H1 (cell line): ENCODE measurements around the gene OXSR1. TPM values are rescaled to one million over a fixed set of nuclear protein-coding genes. Genes with fewer than 3 reads are reported as not detected.

Experiments used
- CTCF ChIA-PET: fragments of 300-600 bp; sonication (Branson Sonifier 250); formaldehyde crosslinking; loops from one replicate; lab custom pipeline; 2021; ENCODE audit not compliant: partially characterized antibody; lab: Charles Lee
- POLR2A ChIA-PET: fragments of 300-600 bp; sonication (Branson Sonifier 250); formaldehyde crosslinking; loops from one replicate; lab custom pipeline; 2021; ENCODE audit warnings: inconsistent platforms; ENCODE audit not compliant: partially characterized antibody; lab: Charles Lee
- DNase-seq, 2 experiments: peaks; one replicate each; pipeline versions ENCODE4 v3.0.0 to v3.0.0-alpha.2; 2010 to 2022; ENCODE audit warnings: low spot score in 2 of 2, low read depth in 1 of 2, mixed read lengths in 1 of 2
- FAIRE-seq: peaks from 2 replicates; lab custom pipeline; 2011; peaks lifted over from hg19 to GRCh38; lab: Jason Lieb, UNC
- H2AFZ ChIP-seq: 2 replicates; pipeline ENCODE4 v1.8.1; 2012; ENCODE audit warnings: low read length, inconsistent platforms
- H2AK5ac ChIP-seq: 2 replicates; pipeline ENCODE4 v1.6.1; 2013; ENCODE audit warnings: low read depth, low read length
- H2BK120ac ChIP-seq: replicated peaks from 2 replicates; pipeline ENCODE3; 2013; ENCODE audit warnings: low read depth, low read length, inconsistent platforms
- H2BK12ac ChIP-seq: 2 replicates; pipeline ENCODE4 v1.6.1; 2013; ENCODE audit warnings: low read depth, low read length
- H2BK15ac ChIP-seq: 2 replicates; pipeline ENCODE4 v1.6.1; 2013; ENCODE audit warnings: low read length
- H2BK20ac ChIP-seq: 2 replicates; pipeline ENCODE4 v1.6.1; 2013; ENCODE audit warnings: low read length
- H2BK5ac ChIP-seq: 2 replicates; pipeline ENCODE4 v1.6.1; 2013; ENCODE audit warnings: low read depth, low read length
- H3K14ac ChIP-seq: 2 replicates; pipeline ENCODE4 v1.6.1; 2013; ENCODE audit warnings: inconsistent platforms; ENCODE audit not compliant: insufficient read length
- H3K18ac ChIP-seq: 2 replicates; pipeline ENCODE4 v1.6.1; 2013; ENCODE audit warnings: low read length; ENCODE audit errors: extremely low read depth
- H3K23ac ChIP-seq: 2 replicates; pipeline ENCODE4 v1.6.1; 2013; ENCODE audit warnings: inconsistent platforms; ENCODE audit not compliant: insufficient read length
- H3K23me2 ChIP-seq: 2 replicates; pipeline ENCODE4 v1.6.1; 2013; ENCODE audit warnings: low read depth, low read length
- H3K27ac ChIP-seq: 2 replicates; pipeline ENCODE4 v1.6.1; 2011; ENCODE audit warnings: low read depth, low read length, inconsistent platforms
- H3K27me3 ChIP-seq, 4 experiments: replicated peaks in 1 of 4; 1 replicate in 1 of 4; 2 replicates in 3 of 4; pipeline versions ENCODE4 v1.6.1 to v1.8.1; 2011 to 2013; ENCODE audit warnings: low read length in 3 of 4, mild to moderate bottlenecking in 3 of 4, inconsistent platforms in 2 of 4, mixed read lengths in 2 of 4, moderate library complexity in 1 of 4; ENCODE audit not compliant: control insufficient read depth in 3 of 4, insufficient read depth in 3 of 4; ENCODE audit errors: extremely low read depth in 1 of 4
- H3K36me3 ChIP-seq, 4 experiments: 2 replicates each; pipeline versions ENCODE4 v1.6.1 to v1.8.1; 2011 to 2013; ENCODE audit warnings: mild to moderate bottlenecking in 4 of 4, low read length in 3 of 4, moderate library complexity in 2 of 4, control low read depth in 1 of 4, inconsistent platforms in 1 of 4; ENCODE audit not compliant: insufficient read depth in 4 of 4, control insufficient read depth in 2 of 4
- H3K4ac ChIP-seq: replicated peaks from 2 replicates; pipeline ENCODE3; 2013; ENCODE audit warnings: low read length, low read depth, mixed read lengths, inconsistent platforms; ENCODE audit not compliant: insufficient read length
- H3K4me1 ChIP-seq, 4 experiments: replicated peaks in 1 of 4; 1 replicate in 1 of 4; 2 replicates in 3 of 4; pipeline versions ENCODE4 v1.6.1 to v1.8.1; 2011 to 2013; ENCODE audit warnings: low read length in 3 of 4, inconsistent platforms in 2 of 4, mixed read lengths in 1 of 4; ENCODE audit not compliant: insufficient read depth in 4 of 4, control insufficient read depth in 3 of 4
- H3K4me2 ChIP-seq, 2 experiments: 2 replicates each; pipeline versions ENCODE4 v1.6.1 to v1.8.1; 2011 to 2013; ENCODE audit warnings: low read depth in 2 of 2, low read length in 2 of 2, control low read depth in 1 of 2, inconsistent platforms in 1 of 2, mild to moderate bottlenecking in 1 of 2; ENCODE audit not compliant: insufficient read depth in 1 of 2
- H3K4me3 ChIP-seq, 4 experiments: fragments of 200-600, 300-600 bp in 1 of 4; sonication (generic), shearing (Covaris generic), sonication (Bioruptor Twin) in 1 of 4; 2 replicates each; pipeline versions ENCODE4 v1.5.1 to v1.8.1; 2011 to 2016; ENCODE audit warnings: low read length in 4 of 4, low read depth in 3 of 4, control low read depth in 2 of 4, inconsistent platforms in 2 of 4, mild to moderate bottlenecking in 2 of 4, mixed read lengths in 1 of 4, moderate library complexity in 1 of 4; ENCODE audit not compliant: insufficient read depth in 2 of 4; ENCODE audit errors: extremely low read depth in 1 of 4
- H3K56ac ChIP-seq: replicated peaks from 2 replicates; pipeline ENCODE3; 2013; ENCODE audit warnings: low read depth, mild to moderate bottlenecking, mixed read lengths, low read length, inconsistent platforms; ENCODE audit not compliant: insufficient read length
- H3K79me1 ChIP-seq: 2 replicates; pipeline ENCODE4 v1.6.1; 2013; ENCODE audit warnings: low read depth, low read length, control low read depth
- H3K79me2 ChIP-seq, 2 experiments: 2 replicates each; pipeline versions ENCODE4 v1.6.1 to v1.8.1; 2012 to 2013; ENCODE audit warnings: low read length in 2 of 2, mild to moderate bottlenecking in 2 of 2, inconsistent platforms in 1 of 2; ENCODE audit not compliant: insufficient read depth in 2 of 2, control insufficient read depth in 1 of 2
- H3K9ac ChIP-seq, 4 experiments: replicated peaks in 1 of 4; 1 replicate in 1 of 4; 2 replicates in 3 of 4; pipeline versions ENCODE4 v1.6.1 to v1.8.1; 2011 to 2013; ENCODE audit warnings: low read depth in 3 of 4, low read length in 3 of 4, control low read depth in 2 of 4, mild to moderate bottlenecking in 2 of 4, moderate library complexity in 2 of 4, inconsistent platforms in 1 of 4; ENCODE audit errors: extremely low read depth in 1 of 4
- H3K9me3 ChIP-seq, 2 experiments: 2 replicates each; pipeline versions ENCODE4 v1.6.1 to v1.8.1; 2012 to 2013; ENCODE audit warnings: mild to moderate bottlenecking in 2 of 2, moderate library complexity in 2 of 2, control low read depth in 1 of 2, inconsistent platforms in 1 of 2, low read depth in 1 of 2, low read length in 1 of 2, mixed read lengths in 1 of 2; ENCODE audit not compliant: insufficient read depth in 2 of 2
- H4K20me1 ChIP-seq, 2 experiments: replicated peaks in 1 of 2; 2 replicates each; pipeline versions ENCODE3 to v1.8.1; 2011 to 2013; ENCODE audit warnings: inconsistent platforms in 2 of 2, low read length in 2 of 2, mild to moderate bottlenecking in 1 of 2; ENCODE audit not compliant: insufficient read depth in 2 of 2, control insufficient read depth in 1 of 2
- H4K5ac ChIP-seq: 2 replicates; pipeline ENCODE4 v1.6.1; 2013; ENCODE audit warnings: low read length, low read depth, mixed read lengths, inconsistent platforms; ENCODE audit not compliant: insufficient read length
- H4K8ac ChIP-seq: 2 replicates; pipeline ENCODE4 v1.8.0; 2013; ENCODE audit warnings: mild to moderate bottlenecking, moderate library complexity, low read length, inconsistent platforms; ENCODE audit not compliant: insufficient read depth; ENCODE audit errors: extremely low read depth
- H4K91ac ChIP-seq: replicated peaks from 2 replicates; pipeline ENCODE3; 2013; ENCODE audit warnings: low read length, mixed read lengths, inconsistent platforms; ENCODE audit not compliant: insufficient read length
- FOSL1 ChIP-seq: IDR thresholded peaks from 2 replicates; pipeline ENCODE4 v1.6.1; 2011; ENCODE audit warnings: mild to moderate bottlenecking, low read depth, low read length, moderate library complexity; ENCODE audit not compliant: insufficient read depth
- NANOG ChIP-seq: IDR thresholded peaks from 2 replicates; pipeline ENCODE4 v1.6.1; 2011; ENCODE audit warnings: low read length, low read depth, mild to moderate bottlenecking, inconsistent platforms; ENCODE audit not compliant: insufficient read depth, poor library complexity, severe bottlenecking
- SP2 ChIP-seq: IDR thresholded peaks from 2 replicates; pipeline ENCODE4 v1.6.1; 2012; ENCODE audit warnings: mild to moderate bottlenecking, low read length, inconsistent platforms
- WGBS, 2 experiments: shearing (Covaris generic) in 1 of 2; methylation state at CpG; one replicate each; pipeline versions ENCODE4 v1.1.6 to v1.1.7; 2013 to 2015; ENCODE audit warnings: low lambda C conversion rate in 2 of 2, mixed read lengths in 2 of 2, inconsistent platforms in 1 of 2, low coverage in 1 of 2, missing lambda C conversion rate in 1 of 2; ENCODE audit not compliant: insufficient replicate concordance in 2 of 2, insufficient coverage in 1 of 2, insufficient read length in 1 of 2; ENCODE audit errors: extremely low coverage in 1 of 2, missing lambda C conversion rate in 1 of 2; 5-methylcytosine and 5-hydroxymethylcytosine counted together
- polyA plus RNA-seq, 7 experiments: library from polyadenylated mRNA; depleted of rRNA in 3 of 7; stranded (reverse) in 5 of 7; unstranded in 2 of 7; fragments of >200 nt in 5 of 7; fragments of 200-250 nt in 2 of 7; gene quantifications; 1 replicate in 5 of 7; 2 replicates in 1 of 7; 4 replicates in 1 of 7; pipeline versions ENCODE4 v1.2.1 to v1.2.3, GENCODE V29; 2011 to 2013; ENCODE audit warnings: missing spikeins in 2 of 7, mixed read lengths in 2 of 7
- total RNA-seq: library from RNA; stranded (reverse); fragmentation: NEBNext Ultra II Directional; extraction: Animal tissue kit (Norgen Biotek cat#: 25700); gene quantifications from 2 replicates; pipeline ENCODE4 v1.2.1, GENCODE V29; 2021

The OXSR1 gene
- total and polyA plus RNA-seq, 2 of the 8 experiments (the other 6 are each of a cell fraction or from before 2014, with no cell fraction given): 25.1 to 47.0 TPM

- H4K91ac ChIP-seq: no peak overlapping the region
- H2BK15ac ChIP-seq: no peak overlapping the region
- CTCF ChIA-PET: interaction anchor here (0.6 to 10.9 kb wide), 6 partner anchors 18 to 844 kb away, joined by 3 to 52 read pairs (median 4); partner anchors contain the start of genes ACAA1 and MYD88
- H3K23me2 ChIP-seq: no peaks in the 10 kb centered on the region
- no peak overlapping the region for H2BK120ac ChIP-seq
- TF ChIP-seq SP2 (no peak), FOSL1 (no peak), NANOG (no peak)
- H2BK12ac ChIP-seq: no peak overlapping the region
- H3K9ac ChIP-seq: no peak overlapping the region
- no peak overlapping the region for H3K14ac ChIP-seq
- no peak overlapping the region for H2BK20ac ChIP-seq
- H2AK5ac ChIP-seq: no peak overlapping the region
- no peak overlapping the region for H3K56ac ChIP-seq
- H3K4ac ChIP-seq: no peak overlapping the region
- H3K4me2 ChIP-seq: no peak overlapping the region
- H3K18ac ChIP-seq: no peak overlapping the region
- H3K27ac ChIP-seq: no peak overlapping the region
- no peaks in the 10 kb centered on the region for H4K20me1 ChIP-seq
- no peak overlapping the region for H2AFZ ChIP-seq
- 87% methylated on average over 5 of the region's 5 CpGs; no CpG with 5 or more reads in 1 of the 2 experiments for WGBS, 2 experiments
- FAIRE-seq (no peak), DNase-seq (no peak)
- H3K79me2 ChIP-seq: no peaks in the 10 kb centered on the region
- no peaks in the 10 kb centered on the region for H3K79me1 ChIP-seq
- no peak overlapping the region for H2BK5ac ChIP-seq
- no peaks in the 10 kb centered on the region for H3K9me3 ChIP-seq
- H4K5ac ChIP-seq: no peak overlapping the region
- H3K27me3 ChIP-seq: no peaks in the 10 kb centered on the region
- H3K23ac ChIP-seq: no peak overlapping the region
- no peak overlapping the region for H3K4me3 ChIP-seq
- no peaks in the 10 kb centered on the region for H3K36me3 ChIP-seq
- H4K8ac ChIP-seq: no peak overlapping the region
- no peaks in the 10 kb centered on the region; a peak in 1 of 7 replicates for H3K4me1 ChIP-seq
- POLR2A ChIA-PET: interaction anchor here (1.0 to 1.6 kb wide), 3 partner anchors 16 to 21 kb away, joined by 3 to 4 read pairs (median 3); partner anchors contain the start of genes ACAA1 and MYD88
These were observed 6.9 kb upstream of the OXSR1 start for GRCh38 chr3:38158472-38158871.
